ENCODE measurements around the gene ADD3. TPM values are rescaled to one million over a fixed set of nuclear protein-coding genes. Genes with fewer than 3 reads are reported as not detected.

ADD3 gene
- total and polyA plus RNA-seq, 2 donors (not counting 3 experiments of a cell fraction or from before 2014, with no cell fraction given): 14.9 to 55.2 TPM

DNA sequence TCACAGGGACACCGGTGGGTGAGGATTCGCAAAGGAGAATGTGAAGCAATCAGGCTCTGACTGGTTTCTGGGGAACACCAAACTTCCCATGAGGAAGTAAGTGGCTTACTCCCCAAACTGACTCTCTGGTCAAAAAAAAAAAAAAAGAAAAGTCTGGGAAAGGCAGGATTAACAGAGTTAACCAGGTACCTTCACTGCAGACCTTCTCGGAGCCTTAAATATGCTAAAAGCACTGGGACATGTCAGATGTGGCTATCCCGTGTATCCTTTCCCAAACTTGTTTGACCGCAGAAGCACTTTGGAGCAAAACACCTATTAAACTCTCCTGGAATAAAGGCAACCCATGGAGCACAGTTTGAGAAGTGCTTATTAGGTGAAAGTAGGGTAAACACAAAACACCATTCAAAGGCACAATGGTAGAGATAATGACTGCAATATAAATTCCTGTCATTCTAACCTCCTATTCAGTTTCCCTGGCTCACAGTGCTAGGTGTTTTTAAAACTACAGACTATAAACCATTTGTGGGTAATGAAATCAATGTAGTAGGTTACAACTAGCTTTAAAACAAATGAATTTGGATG is 155.5 kb downstream of the ADD3 start:
- Histone ChIP-seq H3K9ac (replicated peaks; ENCODE audit: extremely low read depth, insufficient read depth, low read length) (no peak overlapping the region), H3K79me2 (ENCODE audit: control insufficient read depth, insufficient read depth, low read length) (no peaks in the 10 kb centered on the region), H2AFZ (ENCODE audit: low read depth, low read length) (no peak overlapping the region), H4K20me1 (replicated peaks; ENCODE audit: control insufficient read depth, extremely low read depth, insufficient read depth, low read length) (no peaks in the 10 kb centered on the region), H3K4me3 (replicated peaks in 1 of 3; ENCODE audit: insufficient read depth in 1 of 3, low read depth in 1 of 3, low read length in 3 of 3) (no peak overlapping the region), H3K9me1 (replicated peaks; ENCODE audit: control insufficient read depth, extremely low read depth, insufficient read depth, low read length) (no peaks in the 10 kb centered on the region), H3K27me3 (ENCODE audit: control insufficient read depth in 2 of 2, insufficient read depth in 2 of 2, low read length in 2 of 2) (peaks cover 12 to 14% of the 10 kb centered on the region in 2 experiments), H3K4me2 (ENCODE audit: insufficient read depth, low read length) (no peak overlapping the region), H3K9me3 (replicated peaks; ENCODE audit: control insufficient read depth, insufficient read depth, low read length) (no peaks in the 10 kb centered on the region), H3K36me3 (ENCODE audit: control insufficient read depth in 2 of 2, extremely low read depth in 1 of 2, insufficient read depth in 2 of 2, low read length in 2 of 2) (no peaks in the 10 kb centered on the region), H3K4me1 (ENCODE audit: control insufficient read depth, extremely low read depth, insufficient read depth, low read length) (no peaks in the 10 kb centered on the region), H3K27ac (ENCODE audit: insufficient read depth, low read depth, low read length) (no peak overlapping the region)
- dilution Hi-C loops (cut with MboI; ENCODE audit: extremely low pct_ligation_motif_present, low sequenced_read_pairs): no loop called here
- POLR2A ChIA-PET: no interaction called here
- CTCF ChIA-PET: interaction anchor here (1.1 to 1.3 kb wide), 2 partner anchors 11 to 117 kb away, joined by 3 to 4 read pairs; no protein-coding TSS in a partner anchor
- intact Hi-C loops (cut with micrococcal nuclease): no loop called here
- FAIRE-seq: no peak
- DNase-seq (ENCODE audit: low read depth, low spot score): no peak
- TF ChIP-seq POLR2A (IDR thresholded peaks at IDR 0.05; ENCODE audit: low read depth, low read length) (no peak), GATA2 (IDR thresholded peaks at IDR 0.05; ENCODE audit: insufficient read depth, insufficient read length, low read depth, low read length) (no peak), MYC (IDR thresholded peaks at IDR 0.05; ENCODE audit: low read depth, low read length) (no peak), FOS (IDR thresholded peaks at IDR 0.05; ENCODE audit: borderline replicate concordance, insufficient read depth, low read length) (no peak), POLR2AphosphoS5 (IDR thresholded peaks at IDR 0.05; ENCODE audit: insufficient read depth, low read depth, low read length) (no peak), EZH2 (IDR thresholded peaks at IDR 0.05; ENCODE audit: borderline replicate concordance, low read depth, low read length, severe bottlenecking) (no peak), JUN (IDR thresholded peaks at IDR 0.05; ENCODE audit: borderline replicate concordance, insufficient read depth, insufficient read length, low read depth) (no peak)
- TF ChIP-seq, protein P1, sequence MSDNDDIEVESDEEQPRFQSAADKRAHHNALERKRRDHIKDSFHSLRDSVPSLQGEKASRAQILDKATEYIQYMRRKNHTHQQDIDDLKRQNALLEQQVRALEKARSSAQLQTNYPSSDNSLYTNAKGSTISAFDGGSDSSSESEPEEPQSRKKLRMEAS (IDR thresholded peaks at IDR 0.05; ENCODE audit: insufficient read depth, insufficient read length): no peak
- TF ChIP-seq, protein P2, sequence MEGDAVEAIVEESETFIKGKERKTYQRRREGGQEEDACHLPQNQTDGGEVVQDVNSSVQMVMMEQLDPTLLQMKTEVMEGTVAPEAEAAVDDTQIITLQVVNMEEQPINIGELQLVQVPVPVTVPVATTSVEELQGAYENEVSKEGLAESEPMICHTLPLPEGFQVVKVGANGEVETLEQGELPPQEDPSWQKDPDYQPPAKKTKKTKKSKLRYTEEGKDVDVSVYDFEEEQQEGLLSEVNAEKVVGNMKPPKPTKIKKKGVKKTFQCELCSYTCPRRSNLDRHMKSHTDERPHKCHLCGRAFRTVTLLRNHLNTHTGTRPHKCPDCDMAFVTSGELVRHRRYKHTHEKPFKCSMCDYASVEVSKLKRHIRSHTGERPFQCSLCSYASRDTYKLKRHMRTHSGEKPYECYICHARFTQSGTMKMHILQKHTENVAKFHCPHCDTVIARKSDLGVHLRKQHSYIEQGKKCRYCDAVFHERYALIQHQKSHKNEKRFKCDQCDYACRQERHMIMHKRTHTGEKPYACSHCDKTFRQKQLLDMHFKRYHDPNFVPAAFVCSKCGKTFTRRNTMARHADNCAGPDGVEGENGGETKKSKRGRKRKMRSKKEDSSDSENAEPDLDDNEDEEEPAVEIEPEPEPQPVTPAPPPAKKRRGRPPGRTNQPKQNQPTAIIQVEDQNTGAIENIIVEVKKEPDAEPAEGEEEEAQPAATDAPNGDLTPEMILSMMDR (IDR thresholded peaks at IDR 0.05; ENCODE audit: extremely low read depth in 1 of 2, insufficient read depth in 1 of 2, low read depth in 1 of 2, low read length in 2 of 2): no peak
- BruUV-seq (replicated peaks): no TSS peak
